GM21423 (cell line): ENCODE data around the gene ACTR8.
A peak's percentile ranks its signal among the peaks of the same experiment; 100 is the strongest.

Experiments used
- ATAC-seq: cut with Tn5 transposase; IDR thresholded peaks from one replicate; pipeline ENCODE4 v1.9.1; 2021; ENCODE audit warnings: mild to moderate bottlenecking, moderate library complexity; ENCODE audit not compliant: unreplicated experiment

Gene ACTR8

DNA sequence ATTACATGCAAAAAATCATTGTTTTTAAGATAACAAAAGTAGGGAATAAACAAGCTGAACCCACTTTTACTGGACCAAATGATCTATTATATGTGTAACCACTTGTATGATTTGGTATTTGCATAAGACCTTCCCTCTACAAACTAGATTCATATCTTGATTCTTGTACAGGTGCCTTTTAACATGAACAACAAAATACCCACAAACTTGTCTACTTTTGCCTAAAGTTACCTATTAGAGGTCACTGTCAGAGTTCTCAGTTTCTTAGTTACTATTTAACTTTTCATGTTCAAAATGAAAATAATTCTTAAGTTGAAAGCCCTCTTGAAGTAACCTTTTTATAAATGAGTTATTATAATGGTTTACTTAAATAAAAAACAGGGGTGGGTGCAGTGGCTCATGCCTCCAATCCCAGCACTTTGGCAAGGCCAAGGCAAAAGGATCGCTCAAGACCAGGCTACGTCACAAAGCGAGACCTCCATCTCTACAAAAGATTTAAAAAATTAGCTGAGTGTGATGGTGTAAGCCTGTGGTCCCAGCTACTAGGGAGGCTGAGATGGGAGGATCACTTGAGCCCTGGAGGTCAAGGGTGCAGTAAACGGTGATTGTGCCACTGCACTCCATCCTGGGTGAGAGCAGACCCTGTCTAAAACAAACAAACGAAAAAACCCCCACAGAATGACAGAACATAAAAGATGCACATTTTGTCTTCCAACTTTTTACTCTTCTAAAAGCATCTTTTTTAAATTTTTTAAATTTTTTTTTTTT is 16.0 kb downstream of the ACTR8 start:
- peak; percentile 77 for ATAC-seq

DNA sequence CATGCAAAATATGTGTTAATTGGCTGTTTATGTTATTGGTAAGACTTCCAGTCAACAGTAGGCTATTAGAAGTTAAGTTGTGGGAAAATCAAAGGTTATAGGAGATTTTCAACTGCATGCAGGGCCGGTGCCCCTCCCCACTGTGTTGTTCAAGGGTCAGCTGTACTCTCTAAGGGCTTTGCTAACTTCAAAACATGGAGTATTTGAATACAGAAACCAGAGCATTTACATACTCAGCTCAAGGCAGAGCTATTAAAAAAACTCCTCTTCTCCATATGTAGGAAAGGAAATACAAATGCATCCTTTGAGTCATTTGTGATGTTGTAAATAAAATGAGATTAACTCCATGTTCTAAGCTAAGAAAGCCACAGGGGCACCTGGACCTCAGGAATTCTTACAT is 18.8 kb downstream of the ACTR8 start:
- ATAC-seq = no peak

DNA sequence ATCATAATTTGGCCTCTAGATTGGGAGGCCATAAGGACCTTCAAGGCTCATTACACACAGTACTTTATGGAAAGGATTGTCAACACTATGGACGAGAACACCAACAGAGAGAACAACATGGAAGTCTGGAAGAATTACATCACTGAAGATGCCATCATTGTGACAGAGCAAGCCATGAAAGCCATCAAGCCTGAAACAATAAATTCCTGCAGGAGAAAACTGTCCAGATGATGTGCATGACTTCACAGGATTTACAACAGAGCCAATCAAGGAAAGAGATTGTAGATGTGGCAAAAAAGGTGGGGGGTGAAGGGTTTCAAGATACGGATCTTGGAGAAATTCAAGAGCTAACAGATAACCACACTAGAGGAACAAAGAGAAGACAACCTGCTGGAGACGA is 19.7 kb downstream of the ACTR8 start:
- no peak for ATAC-seq

DNA sequence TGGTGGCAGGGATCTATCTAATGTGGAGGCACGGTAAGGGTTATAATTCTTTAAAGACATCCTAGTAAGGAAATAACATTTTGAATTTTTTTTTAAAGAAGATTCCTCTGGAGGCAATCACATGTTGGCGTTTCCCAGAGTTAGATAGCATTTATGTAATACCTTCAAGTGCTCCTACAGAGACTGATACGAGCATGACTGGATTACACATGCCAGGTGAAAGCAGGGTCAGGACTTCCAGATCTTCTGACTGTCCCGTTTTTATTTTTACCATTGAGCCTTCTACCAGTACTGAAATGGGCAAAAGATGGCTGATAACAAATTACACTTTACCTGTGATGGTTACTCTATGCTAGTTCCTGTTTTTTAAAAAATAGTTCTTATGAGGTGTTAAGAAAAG is 21.8 kb downstream of the ACTR8 start:
- no peak for ATAC-seq

DNA sequence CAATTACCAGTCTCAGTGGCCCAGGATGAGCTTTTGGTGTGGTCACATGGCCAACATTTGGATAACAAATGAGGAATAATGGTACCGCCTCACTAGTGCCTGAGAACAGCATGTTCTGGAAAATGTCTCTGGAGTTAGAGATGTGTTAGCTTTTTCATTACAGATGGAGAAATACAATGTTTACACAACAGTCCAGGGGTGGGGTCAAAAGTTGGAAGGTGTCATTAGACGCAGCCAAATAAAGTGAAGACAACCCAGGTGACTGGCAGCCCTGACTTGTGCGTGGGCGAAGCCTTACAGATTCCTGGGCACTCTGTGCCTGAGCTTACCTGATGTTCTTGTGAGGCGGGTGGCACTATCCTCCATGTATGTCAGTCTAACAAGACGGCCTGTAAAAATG is 22.8 kb downstream of the ACTR8 start:
- no peak for ATAC-seq

DNA sequence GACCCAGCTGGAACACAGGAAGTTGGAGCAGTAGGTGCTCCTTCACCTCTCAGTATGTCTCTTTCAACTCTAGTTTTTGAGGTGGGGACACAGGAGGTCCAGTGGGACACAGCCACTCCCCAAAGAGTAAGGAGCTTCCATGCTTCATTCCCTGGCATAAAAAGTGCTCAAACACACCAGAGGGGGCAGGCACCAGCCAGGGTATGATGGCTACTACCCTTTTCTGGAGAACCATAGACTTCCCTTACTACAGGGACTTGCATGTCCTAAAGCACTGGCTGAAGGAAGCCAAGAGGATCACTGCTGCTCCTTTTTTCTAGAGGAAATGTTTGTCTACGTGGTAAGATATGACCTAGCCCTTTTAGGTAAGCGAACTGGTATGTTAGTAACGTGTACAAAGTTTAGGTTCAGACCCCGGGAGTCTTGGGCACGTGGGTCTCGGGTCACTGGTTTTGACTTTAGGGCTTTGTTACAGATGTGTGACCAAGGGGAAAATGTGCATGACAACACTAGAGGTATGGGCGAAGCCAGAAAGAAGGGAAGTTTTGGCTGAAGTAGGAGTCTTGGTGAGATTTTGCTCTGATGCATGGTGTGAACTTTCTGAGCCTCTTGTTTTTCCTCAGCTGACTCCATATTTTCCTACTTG is 23.7 kb downstream of the ACTR8 start:
- no peak for ATAC-seq

DNA sequence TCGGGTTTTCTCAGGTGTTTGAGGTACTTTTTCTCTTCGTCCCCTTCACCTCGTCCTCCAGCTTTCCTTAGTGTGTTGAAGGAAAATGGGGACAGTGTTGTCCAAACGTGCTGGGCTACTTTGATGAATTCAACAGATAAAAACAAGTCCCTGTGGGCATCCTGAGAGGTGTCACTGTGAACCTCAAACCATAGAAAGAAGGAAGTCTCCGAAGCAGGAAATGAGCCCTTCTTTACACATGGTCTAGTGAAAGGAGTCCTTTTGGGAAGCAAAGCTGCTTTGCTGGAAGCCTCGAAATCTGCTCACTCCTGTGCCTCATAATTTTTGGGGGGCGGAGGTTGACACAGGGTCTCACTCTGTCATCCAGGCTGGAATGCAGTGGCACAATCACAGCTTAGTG is 25.0 kb downstream of the ACTR8 start:
- ATAC-seq = peak; percentile 61

DNA sequence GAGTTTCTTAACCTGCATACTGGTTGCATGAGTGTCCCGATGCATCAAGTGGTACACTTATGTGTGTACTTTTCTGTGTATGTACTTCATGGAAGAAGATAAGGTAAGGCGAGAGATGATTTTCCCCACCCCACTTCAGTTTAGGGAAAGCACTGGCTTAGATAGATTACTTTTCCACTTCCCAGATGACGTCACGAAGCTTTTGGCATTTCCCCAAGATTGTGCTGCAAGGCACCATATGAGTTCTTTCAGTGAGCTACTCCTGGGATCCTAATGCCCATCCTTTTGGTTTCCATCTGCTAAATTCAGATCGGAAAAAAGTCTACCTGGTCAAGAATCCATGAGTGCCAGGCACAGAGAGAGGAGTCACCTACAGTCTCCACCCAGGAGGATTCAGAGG is 31.1 kb downstream of the ACTR8 start:
- ATAC-seq = no peak

DNA sequence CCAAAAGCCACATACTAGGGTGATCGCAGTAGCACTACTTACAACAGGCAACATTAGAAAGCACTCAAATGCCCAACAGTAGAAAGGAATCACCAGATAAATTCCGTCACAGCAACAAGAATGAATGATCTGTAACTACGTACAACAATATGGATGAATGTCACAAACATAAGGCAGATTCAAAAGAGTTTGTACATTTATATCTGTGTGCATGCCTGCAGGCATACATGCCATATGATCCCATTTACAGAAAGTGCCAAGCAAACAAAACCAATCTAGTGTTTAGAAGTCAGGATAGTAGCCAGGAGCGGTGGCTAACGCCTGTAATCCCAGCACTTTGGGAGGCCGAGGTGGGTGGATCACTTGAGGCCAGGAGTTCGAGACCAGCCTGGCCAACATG is 32.0 kb downstream of the ACTR8 start:
- no peak for ATAC-seq

DNA sequence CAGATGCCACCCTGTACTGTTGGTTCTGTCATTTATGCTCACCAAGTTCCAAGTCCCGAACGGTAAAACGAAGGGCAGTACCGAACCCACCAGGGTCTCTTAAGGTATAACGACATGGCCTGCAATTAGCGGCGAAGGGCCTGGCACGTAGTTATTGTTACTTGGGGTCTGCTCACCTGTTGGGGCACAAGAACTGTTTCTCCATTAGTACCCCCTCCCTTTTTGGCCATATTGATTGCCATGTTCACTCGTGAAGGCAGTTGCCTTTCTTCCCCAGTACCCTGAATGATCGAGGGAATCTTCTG is 35.1 kb downstream of the ACTR8 start:
- no peak for ATAC-seq

DNA sequence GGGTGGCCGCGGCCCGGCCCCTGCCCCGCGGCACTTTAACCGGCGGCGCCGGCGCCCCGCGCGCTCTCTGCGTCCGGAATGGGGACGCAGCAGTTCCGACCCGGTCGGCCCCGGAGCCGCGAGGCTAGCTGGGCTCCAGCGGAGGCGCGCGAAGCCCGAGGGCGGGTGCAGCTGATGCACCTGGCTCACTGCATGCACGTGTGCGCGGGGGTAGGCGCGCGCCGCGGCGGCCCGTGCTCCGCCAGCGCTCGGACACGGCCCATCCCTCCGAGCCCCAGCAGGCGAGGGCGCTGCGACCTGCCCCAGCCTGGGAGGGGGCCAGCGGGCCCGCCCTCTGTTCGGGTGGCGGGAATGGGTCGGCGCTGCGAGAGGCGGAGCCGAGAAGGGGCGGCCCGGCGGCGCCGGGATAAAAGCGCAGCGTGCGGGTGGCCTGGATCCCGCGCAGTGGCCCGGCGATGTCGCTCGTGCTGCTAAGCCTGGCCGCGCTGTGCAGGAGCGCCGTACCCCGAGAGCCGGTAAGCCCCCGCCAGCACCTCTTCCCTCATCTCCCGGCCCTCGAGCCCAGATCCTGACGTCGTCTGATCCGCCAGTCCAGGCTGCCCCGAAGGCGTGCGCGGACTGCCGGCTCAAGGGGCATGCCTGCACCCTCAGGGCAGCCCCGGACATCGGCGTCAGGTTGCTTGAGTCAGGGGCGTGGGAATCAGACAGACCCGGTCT is 35.7 kb downstream of the ACTR8 start, which contains the start of the genes CHDH and IL17RB:
TSS of gene CHDH (minus strand) at position 286 of the 717 bp plus-strand sequence. CDS start 22,411 bp downstream, outside the sequence.
TSS of gene IL17RB (plus strand) at position 435 of the 717 bp plus-strand sequence. CDS start at position 456, 21 bp downstream.
- ATAC-seq = peak; percentile 43

DNA sequence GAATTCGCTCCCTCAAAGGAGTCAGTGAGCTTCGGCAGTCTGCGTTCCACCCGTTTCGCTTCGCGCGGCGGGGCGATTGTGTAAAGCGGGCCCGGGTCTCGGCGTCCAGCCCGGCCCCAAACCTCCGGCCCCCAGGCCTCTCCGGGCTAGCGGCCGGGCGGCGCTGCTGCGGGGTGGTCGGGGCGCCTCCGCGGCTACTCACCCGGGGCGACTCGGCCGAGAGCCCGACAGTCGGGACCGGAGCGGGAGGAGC is 36.1 kb downstream of the ACTR8 start:
- no peak for ATAC-seq

DNA sequence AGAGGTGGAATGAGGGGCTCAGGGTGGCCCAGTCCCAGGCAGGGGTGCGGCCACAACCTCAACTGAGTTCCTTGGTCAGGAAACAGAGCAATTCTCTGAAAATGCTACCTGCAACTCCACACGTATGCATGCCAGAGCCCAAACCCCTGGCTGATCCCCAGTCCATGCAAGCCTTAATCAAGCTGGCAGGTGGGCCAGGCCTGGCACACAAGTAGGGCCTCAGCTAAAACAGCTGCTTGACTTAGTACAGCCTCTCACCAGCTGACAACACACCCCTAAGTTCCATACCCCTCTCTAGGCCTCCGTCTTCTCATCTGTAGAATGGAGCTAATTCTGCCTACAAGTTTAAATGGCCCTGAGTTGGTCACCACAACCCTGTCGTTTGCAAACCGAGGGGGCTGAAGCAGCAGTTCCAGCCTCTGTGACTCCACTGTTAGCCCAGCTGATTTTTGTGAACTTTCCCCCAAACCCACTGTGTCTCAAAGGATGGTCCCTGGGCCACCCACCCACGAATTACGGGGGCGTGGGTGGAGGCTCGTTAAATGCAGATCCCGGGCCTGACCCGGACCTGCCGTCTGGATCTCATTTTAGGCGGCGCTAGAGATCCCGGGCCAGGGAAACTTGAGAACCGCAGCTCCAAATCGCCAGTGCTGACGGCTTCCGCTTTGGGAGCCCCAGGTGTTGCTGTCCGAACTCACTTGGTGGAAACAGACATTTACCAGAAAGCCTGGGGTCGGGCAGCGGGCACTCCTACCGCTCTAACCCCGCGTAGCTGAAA is 36.7 kb downstream of the ACTR8 start:
- peak; percentile 15 for ATAC-seq

DNA sequence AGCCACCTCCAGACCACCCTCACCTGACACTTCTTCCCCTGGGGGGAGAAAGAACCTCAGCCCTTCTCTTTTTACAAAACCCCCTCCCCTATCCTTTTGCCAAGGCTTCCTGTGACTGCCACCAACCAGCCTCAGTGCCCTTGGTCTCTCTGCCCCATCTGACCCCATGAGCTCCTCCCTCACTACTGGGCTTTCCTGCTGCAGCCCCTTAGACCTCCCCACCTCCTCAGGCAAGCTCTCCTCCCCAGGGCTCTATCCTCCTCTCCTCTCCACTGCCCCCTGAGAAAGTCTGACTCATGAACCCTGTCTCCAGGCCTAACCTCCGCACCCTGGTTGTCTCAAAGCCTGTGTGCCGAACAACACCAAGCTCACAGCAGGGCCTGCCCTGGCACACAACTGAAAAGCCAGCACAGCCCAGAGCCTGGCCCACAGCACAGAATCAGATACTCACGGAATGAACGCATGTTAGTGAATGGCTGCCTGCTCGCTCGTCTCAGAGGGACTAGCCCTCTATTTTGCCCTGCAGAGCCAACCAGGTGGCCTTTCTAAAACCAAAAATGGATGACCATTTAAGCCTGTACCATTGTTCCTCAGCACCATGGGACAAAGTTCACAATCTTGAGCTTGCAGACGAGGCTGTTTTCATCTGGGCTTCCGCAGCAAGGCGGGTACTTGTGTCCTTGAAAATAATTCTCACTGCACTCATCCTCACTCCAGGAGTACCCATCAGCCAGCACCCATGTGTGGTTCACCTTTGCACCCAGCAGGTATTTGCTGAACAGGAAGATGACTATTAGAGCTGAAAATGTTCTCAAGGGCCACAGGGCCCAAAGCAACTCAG is 37.5 kb downstream of the ACTR8 start:
- ATAC-seq = peak; percentile 8

DNA sequence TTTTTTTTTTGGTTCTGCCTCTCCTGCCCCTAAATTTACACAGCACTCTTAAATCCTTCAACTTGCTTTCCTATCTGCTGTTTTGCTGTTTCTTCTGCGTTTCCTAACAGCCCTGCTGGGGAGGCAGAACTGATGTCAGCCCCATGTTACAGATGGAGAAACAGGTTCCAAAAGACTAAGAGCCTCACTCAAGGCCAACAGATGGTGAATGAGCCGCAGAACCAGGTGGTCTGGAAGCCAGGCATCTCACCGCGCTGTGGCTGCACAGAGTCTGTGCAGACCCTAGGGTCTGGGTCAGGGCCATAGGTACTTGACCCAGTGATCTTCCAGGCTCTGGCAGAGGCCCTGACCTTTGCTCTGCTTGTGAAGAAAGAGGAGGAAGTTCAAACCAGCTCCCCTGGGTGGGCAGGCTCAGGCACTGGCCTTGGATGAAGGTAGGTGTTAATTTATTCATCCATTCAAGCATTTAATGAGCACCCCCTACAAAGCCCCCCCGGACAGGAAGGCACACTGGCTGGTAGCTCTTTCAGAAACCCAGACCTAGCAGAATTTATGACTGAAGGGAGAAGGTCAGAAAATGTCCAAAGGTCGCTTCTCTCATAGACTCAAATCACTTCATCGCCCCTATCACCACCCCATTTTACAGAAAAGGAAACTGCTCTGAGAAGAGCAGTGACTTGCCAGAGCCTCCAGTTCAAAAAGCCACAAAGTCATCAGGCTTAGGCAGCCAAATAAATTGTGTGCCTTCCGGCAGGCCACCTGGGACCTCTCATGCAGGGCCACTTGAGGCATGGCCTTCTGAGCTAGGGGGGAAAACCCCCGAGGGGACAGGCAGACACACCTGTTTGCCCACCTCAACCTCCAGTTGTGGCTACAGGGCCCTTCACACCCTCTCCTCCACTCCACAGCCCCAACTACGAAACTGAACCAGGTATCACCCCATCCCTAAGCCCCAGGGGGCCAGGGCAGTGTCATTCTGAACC is 38.5 kb downstream of the ACTR8 start:
- ATAC-seq = peak; percentile 38

DNA sequence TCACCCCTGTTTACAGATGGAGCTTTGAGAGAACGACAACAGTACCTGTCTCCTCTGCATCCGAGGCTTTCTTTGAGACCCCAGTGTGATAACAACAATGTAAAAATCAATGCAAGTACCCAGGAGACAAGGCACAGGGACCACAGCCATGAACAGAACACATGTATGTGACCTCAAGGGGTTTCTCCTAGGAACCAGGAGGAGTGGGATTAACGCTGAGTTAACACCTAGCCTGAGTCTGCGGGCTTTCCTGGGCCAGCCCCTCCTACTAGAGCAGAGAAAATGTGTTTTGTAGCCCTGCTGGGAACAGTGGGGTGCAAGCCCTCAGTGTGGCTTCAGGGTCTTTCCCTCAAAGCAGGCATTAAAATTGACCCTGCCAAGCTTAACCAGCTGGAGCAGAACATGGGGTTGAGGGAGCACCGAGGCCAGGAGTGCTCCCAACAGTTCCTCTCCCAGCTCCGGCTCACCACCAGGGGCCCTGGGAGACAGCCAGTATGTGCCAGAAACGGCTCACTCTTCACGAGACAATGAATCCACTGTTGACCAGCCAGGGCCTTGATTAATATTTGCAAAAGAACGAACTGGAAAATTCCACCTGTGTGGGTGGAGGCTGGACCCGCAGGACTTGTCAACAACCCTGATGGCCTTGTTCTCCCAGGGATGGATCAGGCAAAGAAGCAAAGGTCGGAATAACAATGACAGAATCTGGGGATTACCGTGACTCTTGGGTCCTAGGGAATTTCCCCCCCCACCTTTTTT is 39.3 kb downstream of the ACTR8 start:
- no peak for ATAC-seq

DNA sequence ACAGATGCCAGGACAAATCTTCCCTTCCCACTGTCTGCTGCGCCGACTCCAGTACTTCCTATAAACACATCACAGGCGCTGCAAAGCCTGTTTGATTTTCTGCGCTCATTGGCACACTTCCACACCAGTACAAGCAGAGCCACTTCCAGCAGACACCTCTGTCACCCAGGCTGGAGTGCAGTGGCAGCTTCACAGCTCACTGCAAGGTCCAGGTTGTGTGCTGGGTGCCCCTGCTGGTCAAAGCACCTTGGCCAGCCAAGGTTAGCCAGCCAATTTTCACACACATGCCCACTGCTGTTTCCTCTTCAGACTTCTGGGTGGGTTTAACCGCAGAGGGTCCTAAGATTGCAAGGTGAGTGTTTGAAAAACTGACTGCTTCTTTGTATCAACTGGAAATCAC is 40.7 kb downstream of the ACTR8 start:
- no peak for ATAC-seq

DNA sequence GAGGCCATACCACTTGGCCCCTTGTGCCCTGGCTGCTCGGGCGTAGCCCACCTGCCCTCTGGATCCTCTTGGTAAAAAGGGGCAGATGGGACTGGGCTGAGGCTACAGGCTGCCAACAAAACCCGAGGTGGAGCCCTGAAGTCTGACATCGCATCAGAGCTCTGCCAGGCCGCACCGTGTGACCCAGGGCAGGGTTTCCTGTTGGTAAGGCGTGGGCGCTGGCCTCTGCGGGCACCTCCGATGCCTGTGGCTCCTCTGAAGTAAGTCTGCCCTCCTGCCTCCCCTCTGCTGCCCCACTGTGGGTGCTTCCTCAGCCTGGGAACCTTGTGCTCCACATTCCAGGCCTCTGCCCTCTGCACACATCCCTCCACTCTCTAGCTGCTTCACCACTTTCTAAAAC is 44.6 kb downstream of the ACTR8 start:
- no peak for ATAC-seq
